Thoracic aorta (tissue), 2 donors: ENCODE data around the gene CCND1. TPM values are rescaled to one million over a fixed set of nuclear protein-coding genes. Genes with fewer than 3 reads are reported as not detected.
"Not testable (repeated sequence)": the region's sequence is repeated elsewhere in the genome, so short reads cannot be mapped to it uniquely, and the experiment has no call there.

Experiments
- ATAC-seq: fragments of 150-250 bp; one replicate; pipeline ENCODE4 v1.8.0; 2017; ENCODE audit warnings: low read depth; ENCODE audit not compliant: insufficient number of reproducible peaks, low FRiP score
- DNase-seq: peaks from one replicate; pipeline ENCODE4 v3.0.0-alpha.2; 2020; ENCODE audit warnings: low spot score
- H3K27ac ChIP-seq, 2 donors: fragments of 200-600 bp; sonication (generic); 1 replicate in 1 of 2; 2 replicates in 1 of 2; pipeline ENCODE4 v1.5.1; 2016; ENCODE audit warnings: mild to moderate bottlenecking in 2 of 2, moderate library complexity in 2 of 2
- H3K27me3 ChIP-seq: fragments of 200-600 bp; sonication (generic); replicated peaks from 2 replicates; pipeline ENCODE4 v1.6.0; 2016; ENCODE audit warnings: mild to moderate bottlenecking; ENCODE audit not compliant: insufficient read depth
- H3K36me3 ChIP-seq: fragments of 200-600 bp; sonication (generic); one replicate; pipeline ENCODE4 v1.5.1; 2016
- H3K4me1 ChIP-seq, 2 donors: fragments of 200-600 bp; sonication (generic); 1 replicate in 1 of 2; 2 replicates in 1 of 2; pipeline versions ENCODE4 v1.5.1 to v1.6.0; 2016; ENCODE audit warnings: low read depth in 2 of 2, mild to moderate bottlenecking in 1 of 2; ENCODE audit not compliant: control insufficient read depth in 1 of 2
- H3K4me3 ChIP-seq: fragments of 200-600 bp; sonication (generic); 2 replicates; pipeline ENCODE4 v1.5.1; 2016; ENCODE audit warnings: mild to moderate bottlenecking
- H3K9me3 ChIP-seq: fragments of 200-600 bp; sonication (generic); 2 replicates; pipeline ENCODE4 v1.5.1; 2016
- total RNA-seq, 2 donors: library from RNA; depleted of rRNA; stranded (reverse); fragments of >200 nt; gene quantifications; one replicate each; pipeline versions ENCODE4 v1.1.0 to v1.2.3, GENCODE V29; 2016
- TF ChIP-seq, protein P1 (sequence below): fragments of 200-600 bp; sonication (generic); IDR thresholded peaks from one replicate; pipeline ENCODE4 v1.5.1; 2019; ENCODE audit warnings: antibody characterized with exemption

The CCND1 gene
- total RNA-seq, 2 donors from 2014 or later = 109 to 142 TPM

DNA sequence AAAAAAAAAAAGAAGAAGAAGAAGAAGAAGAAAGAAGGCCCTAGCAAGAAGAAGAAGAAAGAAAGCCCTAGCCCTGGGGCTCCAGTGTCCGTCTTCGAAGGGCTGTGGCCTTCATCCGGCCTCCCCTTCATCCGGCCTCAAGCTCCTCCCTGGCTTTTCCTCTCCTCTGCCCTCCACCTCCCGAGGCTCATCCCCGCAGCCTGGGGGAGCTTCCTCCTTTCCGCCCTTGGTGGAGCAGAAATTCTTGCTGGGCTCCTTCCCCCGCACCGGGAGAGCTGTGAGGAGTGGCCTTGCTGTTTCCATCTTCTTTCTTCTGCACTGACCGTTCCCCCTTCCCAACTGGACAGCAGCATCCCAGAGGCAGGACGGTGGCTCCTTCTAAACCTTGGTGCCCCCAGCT, 43.7 kb downstream of the CCND1 start:
- peaks cover 0 to 8% of the 10 kb centered on the region in 2 donors for H3K4me1 ChIP-seq
- H3K9me3 ChIP-seq = no peaks in the 10 kb centered on the region
- DNase-seq (no peak), ATAC-seq (no peak)
- H3K4me3 ChIP-seq = no peak overlapping the region
- no peaks in the 10 kb centered on the region for H3K36me3 ChIP-seq
- TF ChIP-seq, protein P1, sequence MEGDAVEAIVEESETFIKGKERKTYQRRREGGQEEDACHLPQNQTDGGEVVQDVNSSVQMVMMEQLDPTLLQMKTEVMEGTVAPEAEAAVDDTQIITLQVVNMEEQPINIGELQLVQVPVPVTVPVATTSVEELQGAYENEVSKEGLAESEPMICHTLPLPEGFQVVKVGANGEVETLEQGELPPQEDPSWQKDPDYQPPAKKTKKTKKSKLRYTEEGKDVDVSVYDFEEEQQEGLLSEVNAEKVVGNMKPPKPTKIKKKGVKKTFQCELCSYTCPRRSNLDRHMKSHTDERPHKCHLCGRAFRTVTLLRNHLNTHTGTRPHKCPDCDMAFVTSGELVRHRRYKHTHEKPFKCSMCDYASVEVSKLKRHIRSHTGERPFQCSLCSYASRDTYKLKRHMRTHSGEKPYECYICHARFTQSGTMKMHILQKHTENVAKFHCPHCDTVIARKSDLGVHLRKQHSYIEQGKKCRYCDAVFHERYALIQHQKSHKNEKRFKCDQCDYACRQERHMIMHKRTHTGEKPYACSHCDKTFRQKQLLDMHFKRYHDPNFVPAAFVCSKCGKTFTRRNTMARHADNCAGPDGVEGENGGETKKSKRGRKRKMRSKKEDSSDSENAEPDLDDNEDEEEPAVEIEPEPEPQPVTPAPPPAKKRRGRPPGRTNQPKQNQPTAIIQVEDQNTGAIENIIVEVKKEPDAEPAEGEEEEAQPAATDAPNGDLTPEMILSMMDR = no peak
- H3K27me3 ChIP-seq = no peaks in the 10 kb centered on the region
- H3K27ac ChIP-seq = no peak overlapping the region

DNA sequence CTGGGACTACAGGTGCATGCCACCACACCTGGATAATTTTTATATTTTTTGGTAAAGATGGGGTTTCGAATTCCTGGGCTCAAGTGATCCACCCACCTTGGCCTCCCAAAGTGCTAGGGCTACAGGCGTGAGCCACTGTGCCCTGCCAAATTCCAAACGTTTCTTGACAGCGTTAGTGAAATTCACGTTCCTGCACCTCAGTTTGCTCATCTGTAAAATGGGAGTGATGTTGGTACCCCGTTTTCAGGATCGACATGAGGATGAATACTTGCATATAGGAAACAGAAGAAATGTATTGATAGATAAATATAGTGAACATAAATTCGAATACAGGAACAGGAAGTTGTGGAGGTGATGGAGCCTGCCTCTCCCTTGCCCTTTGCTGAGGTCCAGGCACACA, 44.4 kb downstream of the CCND1 start:
- TF ChIP-seq, protein P1 = no peak
- DNase-seq = no peak

DNA sequence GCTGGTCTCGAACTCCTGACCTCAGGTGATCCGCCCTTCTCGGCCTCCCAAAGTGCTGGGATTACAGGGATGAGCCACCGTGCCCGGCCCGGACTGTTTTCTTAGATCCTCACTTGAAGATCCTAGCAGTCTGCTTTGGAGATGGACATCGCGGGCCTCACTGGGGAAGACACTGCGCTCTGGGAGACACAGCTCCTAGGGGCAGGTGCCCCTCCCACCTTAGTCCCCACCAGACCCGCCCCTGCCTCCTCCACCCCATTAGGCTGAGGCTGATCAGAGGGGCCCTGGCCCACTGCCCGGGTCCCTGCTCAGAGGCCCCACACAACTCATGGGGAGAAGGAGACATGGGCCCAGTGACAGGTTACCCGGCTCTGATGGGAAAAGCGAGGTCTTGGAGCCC, 45.5 kb downstream of the CCND1 start:
- Histone ChIP-seq H3K36me3 (no peaks in the 10 kb centered on the region), H3K27me3 (no peaks in the 10 kb centered on the region), H3K27ac (no peak overlapping the region), H3K4me1 (peaks cover 0 to 8% of the 10 kb centered on the region in 2 donors), H3K4me3 (peak overlapping the region; percentile 59), H3K9me3 (no peaks in the 10 kb centered on the region)
- no peak for ATAC-seq
- no peak for DNase-seq
- TF ChIP-seq, protein P1 = no peak

More for the DNA sequence above, 44.4 kb downstream of the CCND1 start:
- peaks cover 0 to 8% of the 10 kb centered on the region in 2 donors for H3K4me1 ChIP-seq
- ATAC-seq = no peak
- no peaks in the 10 kb centered on the region for H3K27me3 ChIP-seq
- no peak overlapping the region for H3K27ac ChIP-seq
- H3K4me3 ChIP-seq = no peak overlapping the region
- no peaks in the 10 kb centered on the region for H3K9me3 ChIP-seq
- no peaks in the 10 kb centered on the region for H3K36me3 ChIP-seq

DNA sequence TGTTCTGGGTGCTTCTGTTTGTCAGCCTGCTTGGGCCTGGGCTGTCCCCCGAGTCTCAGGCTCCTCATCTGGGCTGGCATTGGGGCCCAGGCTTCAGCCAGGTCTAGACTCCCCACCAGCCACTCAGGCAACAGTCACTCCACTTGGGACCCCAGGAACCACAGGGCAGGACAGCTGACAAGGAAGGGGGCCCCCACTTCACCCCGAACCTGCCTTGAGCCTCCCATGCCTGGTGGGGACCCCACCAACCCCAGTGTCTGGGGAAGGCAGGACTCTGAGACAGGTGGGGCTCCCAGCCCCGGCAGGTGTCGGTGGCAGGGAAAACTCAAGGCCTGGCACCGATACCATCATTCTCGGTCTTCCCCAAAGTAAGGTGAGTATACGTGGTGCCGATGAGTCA, 45.9 kb downstream of the CCND1 start:
- TF ChIP-seq, protein P1 = no peak
- Histone ChIP-seq H3K9me3 (no peaks in the 10 kb centered on the region), H3K4me1 (peaks cover 0 to 8% of the 10 kb centered on the region in 2 donors), H3K36me3 (no peaks in the 10 kb centered on the region), H3K4me3 (no peak overlapping the region), H3K27ac (no peak overlapping the region), H3K27me3 (no peaks in the 10 kb centered on the region)
- DNase-seq (no peak), ATAC-seq (no peak)

DNA sequence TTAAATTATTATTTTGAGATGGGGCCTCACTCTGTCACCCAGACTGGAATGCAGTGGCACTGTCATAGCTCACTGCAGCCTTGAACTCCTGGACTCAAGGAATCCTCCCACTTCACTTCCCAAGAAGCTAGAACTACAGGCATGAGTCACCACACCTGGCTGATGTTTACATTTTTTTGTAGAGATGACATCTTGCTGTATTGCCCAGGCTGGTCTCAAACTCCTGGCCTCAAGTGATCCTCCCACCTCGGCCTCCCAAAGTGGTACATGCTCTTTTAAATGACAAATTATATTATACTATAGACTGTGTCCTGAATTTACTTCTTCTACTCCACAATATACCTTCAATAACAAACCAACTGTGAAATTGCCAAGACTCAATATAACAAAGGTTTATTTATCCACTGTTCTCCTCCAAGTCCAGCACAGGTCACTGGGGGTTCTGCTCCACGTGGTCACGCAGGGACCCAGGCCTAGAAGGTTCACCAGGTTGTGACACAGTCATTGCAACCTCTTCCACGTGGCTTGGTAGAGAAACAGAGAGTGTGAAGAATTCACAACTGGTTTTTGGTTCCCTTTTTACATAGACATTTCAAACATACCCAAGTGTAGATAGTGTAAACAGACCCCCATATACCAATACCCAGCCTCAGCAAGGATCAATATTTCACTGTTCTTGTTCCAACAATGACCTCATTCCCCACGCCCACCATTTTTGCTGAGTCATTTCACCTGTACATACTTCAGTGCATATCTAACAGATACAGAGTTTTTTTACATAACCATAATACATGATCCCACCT, 47.2 kb downstream of the CCND1 start:
- ATAC-seq, H3K36me3 ChIP-seq, H3K4me1 ChIP-seq, DNase-seq, H3K27ac ChIP-seq, H3K9me3 ChIP-seq, H3K4me3 ChIP-seq, H3K27me3 ChIP-seq: not testable (repeated sequence)
